ENCODE measurements around the gene ZNF583. TPM values are rescaled to one million over a fixed set of nuclear protein-coding genes. Genes with fewer than 3 reads are reported as not detected.

The ZNF583 gene
- total RNA-seq, 2 experiments from 2014 or later, result 3.7 to 3.9 TPM

GRCh38 chr19:56441206-56441792 lies 37.2 kb downstream of the ZNF583 start:
- ChIA-PET CTCF (no interaction called here), POLR2A (no interaction called here)

DNA sequence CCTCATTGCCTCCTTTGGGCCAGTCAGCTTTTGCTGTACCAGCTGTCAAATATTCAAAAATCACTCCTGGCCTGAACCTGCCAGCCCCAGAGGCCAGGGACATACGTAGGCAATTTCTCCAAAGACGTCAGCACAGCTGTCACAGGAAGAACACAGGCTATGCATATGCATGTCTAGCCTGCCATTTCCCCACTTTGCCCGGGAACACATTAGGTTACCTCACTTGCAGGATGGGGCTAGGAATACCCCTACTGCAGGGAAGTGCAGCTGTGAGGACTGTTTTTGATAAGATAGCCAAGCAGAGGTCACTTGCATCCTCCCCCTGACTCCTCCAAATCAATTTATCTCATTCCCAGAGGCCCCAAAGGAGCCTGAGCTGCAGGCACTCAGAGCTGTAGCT lies 70.2 kb downstream of the ZNF583 start:
- ChIA-PET POLR2A (no interaction called here), CTCF (no interaction called here)

- POLR2A ChIA-PET, result no interaction called here
- CTCF ChIA-PET, result no interaction called here
These were observed 72.0 kb downstream of the ZNF583 start for GRCh38 chr19:56476093-56476492.

Other genes starting within 250 kb of the ZNF583 start
- gene GALP, start 228.3 kb upstream of the ZNF583 start, total RNA-seq, result not detected
- gene ZSCAN5B, start 206.5 kb upstream of the ZNF583 start, total RNA-seq, result not detected
- gene ZSCAN5C, start 202.1 kb upstream of the ZNF583 start, total RNA-seq, result not detected
- under 1 TPM; 0.42 to 0.72 TPM for gene EDDM13, start 131.6 kb upstream of the ZNF583 start, total RNA-seq
- gene ZSCAN5A, start 89.5 kb upstream of the ZNF583 start, total RNA-seq, result 10 to 100 TPM; 10.3 to 11.7 TPM
- 1 to 10 TPM; 2.1 to 2.9 TPM for gene ZNF582, start 10.8 kb upstream of the ZNF583 start, total RNA-seq
- gene ZNF667, start 73.0 kb downstream of the ZNF583 start, total RNA-seq, result under 1 TPM; 0.50 to 0.78 TPM
- under 1 TPM; 0.40 to 0.78 TPM for gene ZNF471, start 103.5 kb downstream of the ZNF583 start, total RNA-seq
- gene ZFP28, start 134.6 kb downstream of the ZNF583 start, total RNA-seq, result 1 to 10 TPM; 2.5 to 2.9 TPM
- 1 to 10 TPM; 2.6 to 2.9 TPM for gene ZNF470, start 163.1 kb downstream of the ZNF583 start, total RNA-seq
- 1 to 10 TPM; 6.7 to 6.9 TPM for gene ZNF71, start 191.0 kb downstream of the ZNF583 start, total RNA-seq
- not detected for gene SMIM17, start 238.8 kb downstream of the ZNF583 start, total RNA-seq